Tibial nerve (tissue), 4 donors: ENCODE results near the gene FOS. TPM values are rescaled to one million over a fixed set of nuclear protein-coding genes. Genes with fewer than 3 reads are reported as not detected.

Experiments used
- DNase-seq, 2 donors: peaks; one replicate each; pipeline ENCODE4 v3.0.0-alpha.2; 2019; ENCODE audit warnings: low spot score in 2 of 2
- H3K27ac ChIP-seq, 4 donors: fragments of 200-600 bp; sonication (generic) in 3 of 4; one replicate each; pipeline ENCODE4 v1.5.1; 2017 to 2019; ENCODE audit warnings: mild to moderate bottlenecking in 1 of 4
- H3K27me3 ChIP-seq, 2 donors: fragments of 200-600 bp; sonication (generic) in 1 of 2; one replicate each; pipeline versions ENCODE4 v1.5.1 to v1.6.0; 2017 to 2019
- H3K36me3 ChIP-seq, 3 donors: fragments of 200-600 bp; sonication (generic); one replicate each; pipeline ENCODE4 v1.5.1; 2018 to 2019
- H3K4me1 ChIP-seq, 4 donors: fragments of 200-600 bp; sonication (generic) in 3 of 4; one replicate each; pipeline ENCODE4 v1.5.1; 2017 to 2019
- H3K4me3 ChIP-seq, 4 donors: fragments of 200-600 bp; sonication (generic) in 3 of 4; one replicate each; pipeline ENCODE4 v1.5.1; 2017 to 2019; ENCODE audit warnings: mild to moderate bottlenecking in 1 of 4, moderate library complexity in 1 of 4
- H3K9me3 ChIP-seq, 4 donors: fragments of 200-600 bp; sonication (generic) in 3 of 4; one replicate each; pipeline ENCODE4 v1.5.1; 2017 to 2019
- CTCF ChIP-seq, 5 experiments: fragments of 200-600 bp in 3 of 5; fragments of 450-650 bp in 2 of 5; sonication (generic) in 3 of 5; IDR thresholded peaks; one replicate each; pipeline ENCODE4 v1.5.1; 2016 to 2019; ENCODE audit warnings: antibody characterized with exemption in 5 of 5, mild to moderate bottlenecking in 3 of 5, moderate library complexity in 2 of 5
- EP300 ChIP-seq, 2 donors: sonication (generic); formaldehyde crosslinking; IDR thresholded peaks; one replicate each; pipeline ENCODE4 v1.6.1; 2017; ENCODE audit warnings: antibody characterized with exemption in 2 of 2, mild to moderate bottlenecking in 1 of 2
- POLR2A ChIP-seq, 2 donors: fragments of 450-650 bp; IDR thresholded peaks; one replicate each; pipeline ENCODE4 v1.6.1; 2017; ENCODE audit warnings: antibody characterized with exemption in 2 of 2, mild to moderate bottlenecking in 2 of 2, moderate library complexity in 2 of 2
- WGBS, 2 donors: methylation state at CpG; one replicate each; pipeline ENCODE4 v1.1.5; 2018; 5-methylcytosine and 5-hydroxymethylcytosine counted together
- total RNA-seq, 4 donors: library from RNA; depleted of rRNA; stranded (reverse); fragments of >200 nt; gene quantifications; one replicate each; pipeline ENCODE4 v1.1.0, GENCODE V29; 2016

FOS gene
- total RNA-seq, 4 donors from 2014 or later = 373 to 1,352 (median 619) TPM

GRCh38 chr14:75275598-75275997 lies 3.0 kb upstream of the FOS start:
- peaks cover 0 to 52% (median 40%) of the 10 kb centered on the region in 4 donors for H3K4me1 ChIP-seq
- no peaks in the 10 kb centered on the region for H3K9me3 ChIP-seq
- no peak for TF ChIP-seq CTCF (IDR thresholded peaks at IDR 0.05)
- no peak for TF ChIP-seq POLR2A (IDR thresholded peaks at IDR 0.05)
- TF ChIP-seq EP300 (IDR thresholded peaks at IDR 0.05) = no peak
- H3K4me3 ChIP-seq = no peak overlapping the region
- H3K27ac ChIP-seq = peak overlapping the region; percentile 96 to 100 (median 98)
- no peak for DNase-seq
- peaks cover 0 to 17% (median 0%) of the 10 kb centered on the region in 3 donors for H3K36me3 ChIP-seq
- H3K27me3 ChIP-seq = no peaks in the 10 kb centered on the region
- WGBS, 2 donors = 78 to 79% methylated on average over 2 of the region's 2 CpGs

- Histone ChIP-seq H3K4me3 (peak overlapping the region; percentile 71 to 97 (median 85)), H3K4me1 (peaks cover 0 to 67% (median 50%) of the 10 kb centered on the region in 4 donors)
- 0% methylated on average over 43 to 55 of the region's 81 CpGs for WGBS, 2 donors
Measured at GRCh38 chr14:75277008-75277814, 1.4 kb upstream of the FOS start.

GRCh38 chr14:75277815-75278421 lies 710 bp upstream of the FOS start:
- 1 to 2% methylated on average over 26 to 27 of the region's 27 CpGs for WGBS, 2 donors
- Histone ChIP-seq H3K9me3 (no peaks in the 10 kb centered on the region), H3K4me3 (peak overlapping the region; percentile 71 to 97 (median 85)), H3K27ac (peak overlapping the region; percentile 96 to 100 (median 98)), H3K36me3 (peaks cover 0 to 34% (median 7%) of the 10 kb centered on the region in 3 donors), H3K27me3 (no peaks in the 10 kb centered on the region), H3K4me1 (peaks cover 0 to 67% (median 50%) of the 10 kb centered on the region in 4 donors)
- TF ChIP-seq POLR2A (IDR thresholded peaks at IDR 0.05) (peak; percentile 2 to 9), EP300 (IDR thresholded peaks at IDR 0.05) (no peak), CTCF (IDR thresholded peaks at IDR 0.05) (no peak)
- no peak for DNase-seq

More at GRCh38 chr14:75277008-75277814, 1.4 kb upstream of the FOS start:
- TF ChIP-seq POLR2A (IDR thresholded peaks at IDR 0.05) = peak; percentile 91 to 92
- peak in 2 of 5 experiments; percentile 60 to 64 for TF ChIP-seq CTCF (IDR thresholded peaks at IDR 0.05)
- TF ChIP-seq EP300 (IDR thresholded peaks at IDR 0.05) = peak; percentile 75 to 96
- Histone ChIP-seq H3K9me3 (no peaks in the 10 kb centered on the region), H3K36me3 (peaks cover 0 to 28% (median 7%) of the 10 kb centered on the region in 3 donors), H3K27ac (peak overlapping the region; percentile 96 to 100 (median 98)), H3K27me3 (no peaks in the 10 kb centered on the region)
- peak; percentile 85 to 88 for DNase-seq

DNA sequence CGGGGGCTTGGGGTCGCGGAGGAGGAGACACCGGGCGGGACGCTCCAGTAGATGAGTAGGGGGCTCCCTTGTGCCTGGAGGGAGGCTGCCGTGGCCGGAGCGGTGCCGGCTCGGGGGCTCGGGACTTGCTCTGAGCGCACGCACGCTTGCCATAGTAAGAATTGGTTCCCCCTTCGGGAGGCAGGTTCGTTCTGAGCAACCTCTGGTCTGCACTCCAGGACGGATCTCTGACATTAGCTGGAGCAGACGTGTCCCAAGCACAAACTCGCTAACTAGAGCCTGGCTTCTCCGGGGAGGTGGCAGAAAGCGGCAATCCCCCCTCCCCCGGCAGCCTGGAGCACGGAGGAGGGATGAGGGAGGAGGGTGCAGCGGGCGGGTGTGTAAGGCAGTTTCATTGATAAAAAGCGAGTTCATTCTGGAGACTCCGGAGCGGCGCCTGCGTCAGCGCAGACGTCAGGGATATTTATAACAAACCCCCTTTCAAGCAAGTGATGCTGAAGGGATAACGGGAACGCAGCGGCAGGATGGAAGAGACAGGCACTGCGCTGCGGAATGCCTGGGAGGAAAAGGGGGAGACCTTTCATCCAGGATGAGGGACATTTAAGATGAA lies 630 bp downstream of the FOS start:
- DNase-seq = peak; percentile 64 to 68
- TF ChIP-seq EP300 (IDR thresholded peaks at IDR 0.05) = peak; percentile 55 to 86
- TF ChIP-seq POLR2A (IDR thresholded peaks at IDR 0.05) = peak; percentile 8 to 65
- no peak for TF ChIP-seq CTCF (IDR thresholded peaks at IDR 0.05)
- WGBS, 2 donors = 0 to 1% methylated on average over 23 to 25 of the region's 38 CpGs

More for the DNA sequence above, 630 bp downstream of the FOS start:
- peak overlapping the region; percentile 71 to 97 (median 85) for H3K4me3 ChIP-seq
- H3K27me3 ChIP-seq = no peaks in the 10 kb centered on the region
- H3K9me3 ChIP-seq = no peaks in the 10 kb centered on the region
- H3K36me3 ChIP-seq = peaks cover 0 to 35% (median 7%) of the 10 kb centered on the region in 3 donors
- peaks cover 0 to 55% (median 38%) of the 10 kb centered on the region in 4 donors for H3K4me1 ChIP-seq
- H3K27ac ChIP-seq = peak overlapping the region; percentile 96 to 100 (median 98)
